ENCODE measurements around the gene HDGFL2. TPM values are rescaled to one million over a fixed set of nuclear protein-coding genes. Genes with fewer than 3 reads are reported as not detected.

HDGFL2 gene
- polyA plus RNA-seq, 1 experiment: 26.0 TPM

DNA sequence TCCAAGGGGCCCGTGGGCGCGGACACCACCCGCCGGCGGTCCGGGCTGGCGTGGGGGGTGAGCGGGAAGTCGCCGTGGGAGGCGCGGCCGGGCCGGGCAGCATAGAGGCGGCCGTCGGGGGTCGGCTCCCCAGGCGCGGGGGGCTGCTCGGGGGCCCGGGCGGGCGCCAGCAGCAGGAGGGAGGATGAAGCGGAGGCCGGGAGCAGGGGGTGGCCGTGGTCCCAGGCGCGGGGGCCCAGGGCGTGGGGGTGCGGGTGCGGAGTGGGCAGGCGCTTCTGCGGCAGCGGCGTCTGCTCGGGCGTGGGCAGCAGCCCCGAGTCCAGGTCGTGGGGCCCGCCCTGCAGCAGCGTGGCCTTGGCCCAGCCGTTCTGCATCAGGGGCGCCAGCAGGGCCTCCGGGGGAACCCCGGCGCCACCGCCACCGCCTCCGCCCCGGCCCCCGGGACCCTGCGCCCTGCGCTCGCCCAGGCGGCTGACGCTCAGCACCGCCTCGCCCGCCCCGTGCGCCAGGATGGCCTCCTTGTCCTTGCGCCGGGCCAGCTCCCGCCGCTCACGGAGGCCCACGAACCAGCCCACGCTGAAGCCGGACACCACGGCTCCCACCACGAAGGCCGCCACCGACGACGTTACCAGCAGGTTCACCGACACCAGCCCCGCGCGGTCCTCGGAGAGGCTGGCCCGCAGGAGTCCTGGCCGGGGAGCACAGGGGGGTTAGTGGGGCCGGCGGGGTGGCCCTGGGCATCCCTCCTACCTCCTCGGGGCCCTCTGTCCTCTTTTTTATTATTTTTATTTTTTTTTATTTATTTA lies 71.9 kb downstream of the HDGFL2 start:
- TF ChIP-seq, protein P1, sequence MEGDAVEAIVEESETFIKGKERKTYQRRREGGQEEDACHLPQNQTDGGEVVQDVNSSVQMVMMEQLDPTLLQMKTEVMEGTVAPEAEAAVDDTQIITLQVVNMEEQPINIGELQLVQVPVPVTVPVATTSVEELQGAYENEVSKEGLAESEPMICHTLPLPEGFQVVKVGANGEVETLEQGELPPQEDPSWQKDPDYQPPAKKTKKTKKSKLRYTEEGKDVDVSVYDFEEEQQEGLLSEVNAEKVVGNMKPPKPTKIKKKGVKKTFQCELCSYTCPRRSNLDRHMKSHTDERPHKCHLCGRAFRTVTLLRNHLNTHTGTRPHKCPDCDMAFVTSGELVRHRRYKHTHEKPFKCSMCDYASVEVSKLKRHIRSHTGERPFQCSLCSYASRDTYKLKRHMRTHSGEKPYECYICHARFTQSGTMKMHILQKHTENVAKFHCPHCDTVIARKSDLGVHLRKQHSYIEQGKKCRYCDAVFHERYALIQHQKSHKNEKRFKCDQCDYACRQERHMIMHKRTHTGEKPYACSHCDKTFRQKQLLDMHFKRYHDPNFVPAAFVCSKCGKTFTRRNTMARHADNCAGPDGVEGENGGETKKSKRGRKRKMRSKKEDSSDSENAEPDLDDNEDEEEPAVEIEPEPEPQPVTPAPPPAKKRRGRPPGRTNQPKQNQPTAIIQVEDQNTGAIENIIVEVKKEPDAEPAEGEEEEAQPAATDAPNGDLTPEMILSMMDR (IDR thresholded peaks at IDR 0.05; ENCODE audit: insufficient read depth, low read depth, low read length): no peak
- ChIA-PET CTCF (interaction anchor here (0.6 to 1.4 kb wide), 2 partner anchors 19 to 317 kb away, joined by 3 read pairs; no protein-coding TSS in a partner anchor), POLR2A (no interaction called here)
- DNase-seq (ENCODE audit: low read depth): no peak
- peaks cover 4% of the 10 kb centered on the region for H3K27me3 ChIP-seq (ENCODE audit: control insufficient read depth, insufficient read depth, low read length)
- H3K36me3 ChIP-seq (ENCODE audit: control insufficient read depth, insufficient read depth, low read length): no peaks in the 10 kb centered on the region
- H3K4me3 ChIP-seq (ENCODE audit: low read depth, low read length): no peak overlapping the region

DNA sequence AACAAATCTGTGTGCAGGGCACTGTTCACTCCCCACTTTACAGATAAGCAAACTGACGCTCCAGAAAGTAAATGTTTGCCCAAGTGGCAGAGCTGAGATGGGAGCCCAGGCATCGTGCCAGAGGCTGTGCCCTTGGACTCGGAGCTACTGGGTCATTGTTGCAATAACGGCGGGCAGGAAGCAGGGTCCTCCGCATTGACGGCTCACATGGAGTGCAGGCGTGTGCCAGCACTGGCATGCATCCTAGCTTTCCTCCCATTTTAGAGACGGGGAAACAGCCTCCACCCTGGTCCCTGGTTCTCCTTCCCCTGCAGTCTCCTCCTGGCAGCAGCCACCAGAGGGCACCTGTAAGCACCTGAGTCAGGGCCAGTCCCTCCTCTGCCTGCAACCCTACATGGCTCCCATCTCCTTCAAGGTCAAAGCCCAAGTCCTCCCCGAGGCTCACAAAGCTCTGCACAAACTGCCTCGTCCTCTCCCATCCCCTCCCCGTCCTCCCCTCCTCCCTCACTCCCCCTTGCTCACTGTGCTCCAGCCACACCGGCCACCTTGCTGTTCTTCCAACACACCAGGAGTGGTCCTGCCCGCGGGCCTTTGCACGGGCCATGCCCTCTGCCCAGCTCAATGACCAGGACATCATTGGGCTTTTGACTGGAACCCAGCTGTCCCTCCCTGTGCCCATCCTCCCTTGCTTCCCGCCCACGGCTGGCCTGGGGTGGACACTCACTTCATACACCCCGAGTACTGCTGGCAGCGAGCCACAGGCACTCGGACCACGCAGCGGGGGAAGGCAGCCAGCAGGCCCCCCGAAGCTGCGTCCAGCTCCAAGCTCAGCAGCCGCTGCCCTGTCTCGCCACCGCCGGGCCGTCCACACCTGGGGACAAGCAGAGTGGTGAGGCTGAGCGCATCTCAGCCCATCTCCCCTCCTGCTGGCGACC lies 75.5 kb downstream of the HDGFL2 start:
- ChIA-PET CTCF (interaction anchor here (0.5 to 1.8 kb wide), 11 partner anchors 9 to 489 kb away, joined by 3 to 12 read pairs (median 4); partner anchors contain the start of gene SEMA6B), POLR2A (no interaction called here)
- Histone ChIP-seq H3K27me3 (ENCODE audit: control insufficient read depth, insufficient read depth, low read length) (no peaks in the 10 kb centered on the region), H3K36me3 (ENCODE audit: control insufficient read depth, insufficient read depth, low read length) (no peaks in the 10 kb centered on the region), H3K4me3 (ENCODE audit: low read depth, low read length) (no peak overlapping the region)
- TF ChIP-seq, protein P1 (IDR thresholded peaks at IDR 0.05; ENCODE audit: insufficient read depth, low read depth, low read length): peak; percentile 27; the same call in 1 of the 2 replicates
- DNase-seq (ENCODE audit: low read depth): no peak

DNA sequence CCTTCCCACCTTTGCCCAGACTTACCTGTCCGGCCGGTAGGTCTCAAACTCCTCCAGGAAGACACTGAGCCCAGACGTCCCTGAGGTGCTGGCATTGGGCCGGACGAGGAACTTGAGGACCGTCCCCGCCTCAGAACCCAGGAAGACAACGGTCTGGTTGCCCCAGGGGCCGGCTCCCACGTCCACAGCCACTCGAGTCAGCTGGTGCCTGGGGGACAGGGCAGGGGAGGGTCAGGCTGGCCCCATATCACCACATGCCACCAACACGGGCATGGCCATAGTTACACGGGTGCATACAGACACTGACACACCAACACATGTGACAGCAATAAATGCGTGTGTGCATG lies 76.1 kb downstream of the HDGFL2 start:
- no peak overlapping the region for H3K4me3 ChIP-seq (ENCODE audit: low read depth, low read length)
- ChIA-PET CTCF (interaction anchor here (0.5 to 1.8 kb wide), 5 partner anchors 11 to 490 kb away, joined by 3 to 12 read pairs (median 5); partner anchors contain the start of gene SEMA6B), POLR2A (no interaction called here)
- TF ChIP-seq, protein P1 (IDR thresholded peaks at IDR 0.05; ENCODE audit: insufficient read depth, low read depth, low read length): no peak
- H3K36me3 ChIP-seq (ENCODE audit: control insufficient read depth, insufficient read depth, low read length): no peaks in the 10 kb centered on the region
- no peaks in the 10 kb centered on the region for H3K27me3 ChIP-seq (ENCODE audit: control insufficient read depth, insufficient read depth, low read length)
- no peak for DNase-seq (ENCODE audit: low read depth)

DNA sequence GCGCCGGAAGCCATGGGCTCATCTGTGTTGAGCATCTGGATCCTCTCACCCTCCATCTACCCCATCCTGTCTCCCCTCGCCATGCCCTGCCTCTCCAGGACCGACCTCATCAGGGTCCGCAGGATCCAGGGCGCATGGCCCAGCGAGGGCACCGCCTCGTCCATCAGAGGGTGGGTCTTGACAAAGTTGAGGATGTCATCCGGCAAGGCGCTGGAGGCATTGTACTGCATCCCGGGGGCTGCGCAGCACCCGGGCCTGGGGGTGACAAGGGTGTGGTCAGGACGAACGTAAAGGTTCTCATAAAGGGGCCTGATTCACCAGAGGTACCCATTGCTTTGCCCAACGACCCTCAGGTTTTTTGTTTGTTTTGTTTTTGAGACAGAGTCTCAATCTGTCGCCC lies 77.9 kb downstream of the HDGFL2 start:
- DNase-seq (ENCODE audit: low read depth): no peak
- ChIA-PET CTCF (interaction anchor here (1.0 to 1.3 kb wide), 2 partner anchors 9 to 10 kb away, joined by 3 to 4 read pairs; partner anchors contain the start of gene LRG1), POLR2A (no interaction called here)
- Histone ChIP-seq H3K27me3 (ENCODE audit: control insufficient read depth, insufficient read depth, low read length) (no peaks in the 10 kb centered on the region), H3K36me3 (ENCODE audit: control insufficient read depth, insufficient read depth, low read length) (no peaks in the 10 kb centered on the region), H3K4me3 (ENCODE audit: low read depth, low read length) (no peak overlapping the region)
- TF ChIP-seq, protein P1 (IDR thresholded peaks at IDR 0.05; ENCODE audit: insufficient read depth, low read depth, low read length): no peak

Measured in BJ (cell line).